NK-92 (cell line): ENCODE measurements around the gene TPPP2.

Experiments
- DNase-seq: peaks from one replicate; lab custom pipeline; 2025; ENCODE audit not compliant: unreplicated experiment; lab: John Stamatoyannopoulos, UW

TPPP2 gene

GRCh38 chr14:21074398-21075272 is 44.6 kb downstream of the TPPP2 start:
- DNase-seq = no peak

DNA sequence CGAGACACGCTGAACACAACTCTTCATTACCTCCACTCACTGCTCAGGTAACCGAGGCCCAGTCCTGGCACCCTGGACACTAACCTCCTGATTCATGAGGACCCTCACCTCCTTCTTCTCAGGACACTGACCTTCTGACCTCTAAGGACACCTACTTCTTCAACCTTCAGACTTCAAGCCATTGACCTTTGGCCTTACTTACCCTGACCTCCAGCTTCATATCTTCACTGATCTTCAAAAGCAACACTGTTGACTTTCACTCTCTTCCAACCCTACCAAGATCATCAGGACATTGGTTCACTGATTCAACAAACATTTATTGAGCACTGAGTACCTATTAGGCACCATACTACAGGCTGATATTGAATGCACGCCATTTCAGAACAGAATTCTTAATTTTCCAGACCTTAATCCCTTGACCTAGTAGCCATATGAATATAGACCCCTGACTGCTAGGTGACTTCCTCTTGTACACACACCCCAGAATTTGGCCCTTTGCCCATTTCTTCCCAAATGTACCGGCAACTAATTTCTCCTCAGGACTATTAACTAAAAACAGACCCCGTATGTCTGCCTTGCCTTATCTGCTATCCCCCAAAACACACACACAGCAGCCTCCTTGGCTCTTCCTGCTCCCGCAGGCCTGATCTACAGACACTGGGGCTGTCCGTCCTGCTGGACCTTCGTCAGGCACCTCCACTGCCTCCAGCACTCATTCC is 45.9 kb downstream of the TPPP2 start:
- DNase-seq = no peak

DNA sequence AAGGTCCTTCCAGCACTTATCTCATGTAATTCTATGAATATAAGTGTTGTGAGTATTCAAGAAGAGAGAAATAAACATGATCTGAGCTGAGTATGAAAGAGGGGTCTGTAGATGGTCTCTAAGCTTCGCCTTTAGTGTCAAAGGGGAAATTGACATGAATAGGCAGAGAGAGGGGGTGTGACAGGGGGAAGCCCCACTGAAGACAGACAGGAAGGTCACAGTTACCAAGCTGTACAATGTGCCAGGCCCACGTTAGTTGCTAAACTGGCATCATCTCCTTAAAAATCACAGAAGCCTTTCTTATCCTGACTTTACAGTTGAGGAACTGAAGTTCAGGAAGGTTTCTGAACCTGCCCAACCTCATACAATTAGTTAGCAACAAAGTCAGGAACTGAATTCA is 47.7 kb downstream of the TPPP2 start:
- DNase-seq = no peak

- DNase-seq = no peak
These were observed 48.3 kb downstream of the TPPP2 start for GRCh38 chr14:21078287-21078686.

GRCh38 chr14:21078726-21079125 is 48.7 kb downstream of the TPPP2 start:
- no peak for DNase-seq

DNA sequence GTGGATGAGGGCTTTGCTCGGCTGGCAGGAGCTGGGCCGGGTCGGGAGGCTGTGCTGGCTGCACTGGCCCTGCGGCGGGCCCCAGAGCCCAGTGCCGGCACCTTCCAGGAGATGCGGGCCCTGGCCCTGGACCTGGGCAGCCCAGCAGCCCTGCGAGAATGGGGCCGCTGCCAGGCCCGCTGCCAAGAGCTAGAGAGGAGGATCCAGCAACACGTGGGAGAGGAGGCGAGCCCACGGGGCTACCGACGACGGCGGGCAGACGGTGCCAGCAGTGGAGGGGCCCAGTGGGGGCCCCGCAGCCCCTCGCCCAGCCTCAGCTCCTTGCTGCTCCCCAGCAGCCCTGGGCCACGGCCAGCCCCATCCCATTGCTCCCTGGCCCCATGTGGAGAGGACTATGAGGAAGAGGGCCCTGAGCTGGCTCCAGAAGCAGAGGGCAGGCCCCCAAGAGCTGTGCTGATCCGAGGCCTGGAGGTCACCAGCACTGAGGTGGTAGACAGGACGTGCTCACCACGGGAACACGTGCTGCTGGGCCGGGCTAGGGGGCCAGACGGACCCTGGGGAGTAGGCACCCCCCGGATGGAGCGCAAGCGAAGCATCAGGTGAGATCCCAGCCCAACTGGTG is 51.6 kb downstream of the TPPP2 start:
- DNase-seq = no peak
